Immature natural killer cell (primary cell): ENCODE measurements around the gene HP1BP3. TPM values are rescaled to one million over a fixed set of nuclear protein-coding genes. Genes with fewer than 3 reads are reported as not detected.

Experiments
- DNase-seq, 3 donors: peaks; one replicate each; pipeline ENCODE4 v3.0.0; 2022; ENCODE audit warnings: mixed read lengths in 1 of 3
- H3K27ac Mint-ChIP-seq, 6 donors: one replicate each; pipeline ENCODE4 v1.8.0; 2020; ENCODE audit warnings: mixed read lengths in 6 of 6, mild to moderate bottlenecking in 5 of 6, inconsistent platforms in 4 of 6, moderate library complexity in 3 of 6
- H3K27me3 Mint-ChIP-seq, 3 donors: one replicate each; pipeline ENCODE4 v1.8.0; 2020 to 2021; ENCODE audit warnings: low read depth in 3 of 3, mild to moderate bottlenecking in 3 of 3, mixed read lengths in 3 of 3, moderate library complexity in 3 of 3, inconsistent platforms in 1 of 3
- H3K36me3 Mint-ChIP-seq, 3 donors: one replicate each; pipeline ENCODE4 v1.8.0; 2020; ENCODE audit warnings: mixed read lengths in 3 of 3, inconsistent platforms in 2 of 3, mild to moderate bottlenecking in 2 of 3
- H3K4me1 Mint-ChIP-seq, 2 donors: one replicate each; pipeline ENCODE4 v1.8.0; 2020; ENCODE audit warnings: inconsistent platforms in 2 of 2, mild to moderate bottlenecking in 2 of 2, mixed read lengths in 2 of 2, moderate library complexity in 1 of 2
- H3K4me3 Mint-ChIP-seq, 5 donors: one replicate each; pipeline ENCODE4 v1.8.0; 2020; ENCODE audit warnings: mild to moderate bottlenecking in 5 of 5, mixed read lengths in 5 of 5, inconsistent platforms in 3 of 5, moderate library complexity in 3 of 5
- H3K9me3 Mint-ChIP-seq, 6 donors: one replicate each; pipeline ENCODE4 v1.8.0; 2020; ENCODE audit warnings: mild to moderate bottlenecking in 6 of 6, mixed read lengths in 6 of 6, inconsistent platforms in 4 of 6, moderate library complexity in 3 of 6
- polyA plus RNA-seq, 3 donors: library from polyadenylated mRNA; unstranded; fragments of 300-500 nt; fragmentation: Illumina TruSeq; gene quantifications; one replicate each; pipeline ENCODE4 v1.2.3, GENCODE V29; 2021

Gene HP1BP3
- polyA plus RNA-seq, 3 donors from 2014 or later, result 160 to 208 (median 178) TPM

DNA sequence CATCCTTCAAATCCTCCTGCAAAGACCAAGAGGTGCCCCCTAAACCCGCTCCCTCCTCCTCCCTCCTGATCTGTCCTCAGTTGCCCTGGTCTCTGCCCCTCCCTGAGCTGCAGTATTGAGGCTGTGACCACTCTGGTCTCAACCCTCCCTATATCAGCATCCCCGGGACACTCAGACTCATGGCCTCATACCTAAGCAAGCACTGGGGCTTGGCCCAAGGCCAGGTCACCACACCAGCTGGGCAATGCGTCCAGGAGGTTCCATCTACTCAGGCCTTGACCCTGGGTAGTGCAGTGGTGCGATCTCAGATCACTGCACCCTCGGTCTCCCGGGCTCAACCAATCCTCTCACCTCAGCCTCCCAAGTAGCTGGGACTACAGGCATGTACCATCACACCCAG, 79.0 kb downstream of the HP1BP3 start:
- H3K9me3 Mint-ChIP-seq, result no peaks in the 10 kb centered on the region
- peaks cover 1 to 4% (median 2%) of the 10 kb centered on the region in 3 donors for H3K27me3 Mint-ChIP-seq
- H3K4me3 Mint-ChIP-seq, result no peak overlapping the region
- no peaks in the 10 kb centered on the region for H3K36me3 Mint-ChIP-seq
- H3K27ac Mint-ChIP-seq, result no peak overlapping the region
- H3K4me1 Mint-ChIP-seq, result no peaks in the 10 kb centered on the region
- no peak for DNase-seq

GRCh38 chr1:20706841-20707240, 80.3 kb downstream of the HP1BP3 start:
- Mint-ChIP-seq H3K27ac (no peak overlapping the region), H3K4me1 (no peaks in the 10 kb centered on the region), H3K27me3 (peaks cover 2 to 4% (median 3%) of the 10 kb centered on the region in 3 donors), H3K36me3 (no peaks in the 10 kb centered on the region), H3K9me3 (no peaks in the 10 kb centered on the region), H3K4me3 (no peak overlapping the region)
- no peak for DNase-seq

DNA sequence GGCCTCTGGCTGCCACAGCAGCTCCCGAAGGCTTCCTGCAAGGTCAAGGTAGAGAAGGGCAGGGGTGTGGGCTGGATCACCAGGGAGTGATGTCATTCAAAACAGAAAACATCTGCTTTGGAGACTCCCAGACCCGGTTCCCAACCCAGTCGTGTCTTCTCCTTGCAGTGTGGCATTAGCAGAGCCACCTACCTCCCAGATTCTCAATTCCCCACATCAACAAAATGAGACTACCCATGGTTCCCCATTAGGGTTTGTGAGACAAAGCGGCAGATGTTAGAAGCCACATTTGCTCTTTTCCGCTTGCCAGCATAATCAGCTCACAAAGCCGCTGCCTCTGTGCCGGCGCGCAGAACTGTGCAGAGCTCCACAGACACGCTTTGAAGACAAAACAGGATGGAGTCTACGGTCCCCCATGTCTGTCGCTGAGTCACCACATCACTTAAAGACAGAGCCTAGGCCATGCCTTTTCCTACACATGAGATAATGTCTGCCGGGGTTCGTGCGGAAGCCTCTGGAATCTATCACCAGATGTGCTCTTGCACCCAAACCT, 81.8 kb downstream of the HP1BP3 start:
- Mint-ChIP-seq H3K27me3 (peaks cover 0 to 5% (median 2%) of the 10 kb centered on the region in 3 donors), H3K9me3 (no peaks in the 10 kb centered on the region), H3K36me3 (no peaks in the 10 kb centered on the region), H3K27ac (no peak overlapping the region), H3K4me1 (no peaks in the 10 kb centered on the region), H3K4me3 (no peak overlapping the region)
- DNase-seq, result no peak

GRCh38 chr1:20704390-20705202, 82.5 kb downstream of the HP1BP3 start:
- no peaks in the 10 kb centered on the region for H3K36me3 Mint-ChIP-seq
- H3K4me3 Mint-ChIP-seq, result no peak overlapping the region
- DNase-seq, result no peak
- H3K27ac Mint-ChIP-seq, result no peak overlapping the region
- H3K4me1 Mint-ChIP-seq, result no peaks in the 10 kb centered on the region
- peaks cover under 1 to 5% (median 2%) of the 10 kb centered on the region in 3 donors for H3K27me3 Mint-ChIP-seq
- no peaks in the 10 kb centered on the region for H3K9me3 Mint-ChIP-seq

GRCh38 chr1:20703124-20703756, 83.9 kb downstream of the HP1BP3 start:
- H3K36me3 Mint-ChIP-seq, result no peaks in the 10 kb centered on the region
- H3K4me1 Mint-ChIP-seq, result no peaks in the 10 kb centered on the region
- no peaks in the 10 kb centered on the region for H3K9me3 Mint-ChIP-seq
- no peak overlapping the region for H3K27ac Mint-ChIP-seq
- no peak for DNase-seq
- no peak overlapping the region for H3K4me3 Mint-ChIP-seq
- H3K27me3 Mint-ChIP-seq, result peaks cover 2 to 5% (median 3%) of the 10 kb centered on the region in 3 donors

- no peak for DNase-seq
These were observed 84.7 kb downstream of the HP1BP3 start for GRCh38 chr1:20702416-20702815.

DNA sequence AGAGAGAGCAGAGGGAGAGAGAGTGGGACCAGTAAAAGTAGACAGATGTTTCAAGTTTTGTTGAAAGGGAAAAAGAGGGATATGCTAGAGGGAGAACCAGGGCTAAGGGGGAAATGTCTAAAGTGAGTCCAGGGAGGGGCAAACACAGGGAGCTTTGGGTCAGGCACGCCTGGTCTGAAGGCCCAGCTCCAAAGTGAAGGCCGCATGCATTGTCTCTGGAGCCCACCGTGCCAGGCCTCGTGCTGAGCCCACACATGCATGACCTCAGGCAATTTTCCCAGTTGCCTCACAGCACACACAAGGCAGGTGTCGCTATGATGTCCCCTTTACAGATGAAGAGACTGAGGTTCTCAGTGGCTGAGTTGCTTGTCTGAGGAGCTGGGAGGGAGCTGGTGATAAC, 85.3 kb downstream of the HP1BP3 start:
- H3K27me3 Mint-ChIP-seq, result peaks cover 2 to 5% (median 3%) of the 10 kb centered on the region in 3 donors
- H3K4me1 Mint-ChIP-seq, result peaks cover 0 to 2% of the 10 kb centered on the region in 2 donors
- H3K36me3 Mint-ChIP-seq, result no peaks in the 10 kb centered on the region
- DNase-seq, result no peak
- no peak overlapping the region for H3K4me3 Mint-ChIP-seq
- no peaks in the 10 kb centered on the region for H3K9me3 Mint-ChIP-seq
- H3K27ac Mint-ChIP-seq, result no peak overlapping the region

More at GRCh38 chr1:20702416-20702815, 84.7 kb downstream of the HP1BP3 start:
- Mint-ChIP-seq H3K36me3 (no peaks in the 10 kb centered on the region), H3K27ac (no peak overlapping the region), H3K4me3 (no peak overlapping the region), H3K27me3 (peaks cover 2 to 5% (median 3%) of the 10 kb centered on the region in 3 donors), H3K4me1 (no peaks in the 10 kb centered on the region), H3K9me3 (no peaks in the 10 kb centered on the region)

DNA sequence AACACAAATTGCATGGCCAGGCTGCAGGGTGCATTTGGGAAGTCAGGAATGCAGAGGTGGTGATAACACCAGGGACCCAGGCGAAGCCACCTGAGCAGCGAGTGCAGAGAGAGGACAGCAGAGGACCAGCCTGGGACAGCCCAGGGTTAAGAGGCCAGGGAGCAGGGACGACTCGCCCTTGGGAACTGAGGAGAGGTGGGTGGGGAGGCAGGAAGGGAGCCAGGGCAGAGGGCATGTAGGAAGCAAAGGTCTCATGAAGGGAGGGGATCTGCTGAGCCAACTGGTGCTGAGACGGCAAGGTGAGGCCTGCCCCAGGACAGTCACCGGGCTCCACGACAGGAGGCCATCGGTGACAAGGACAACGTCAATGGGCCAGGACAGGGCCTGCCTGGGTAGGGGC, 85.7 kb downstream of the HP1BP3 start:
- no peak for DNase-seq
- Mint-ChIP-seq H3K4me3 (no peak overlapping the region), H3K9me3 (no peaks in the 10 kb centered on the region), H3K36me3 (no peaks in the 10 kb centered on the region), H3K27me3 (peaks cover 3 to 5% (median 4%) of the 10 kb centered on the region in 3 donors), H3K27ac (no peak overlapping the region), H3K4me1 (peaks cover 1 to 3% of the 10 kb centered on the region in 2 donors)

GRCh38 chr1:20700636-20701215, 86.4 kb downstream of the HP1BP3 start:
- Mint-ChIP-seq H3K27me3 (peaks cover 5 to 8% (median 6%) of the 10 kb centered on the region in 3 donors), H3K4me1 (peaks cover 5 to 6% of the 10 kb centered on the region in 2 donors), H3K27ac (no peak overlapping the region), H3K4me3 (no peak overlapping the region), H3K36me3 (no peaks in the 10 kb centered on the region), H3K9me3 (no peaks in the 10 kb centered on the region)
- DNase-seq, result no peak

DNA sequence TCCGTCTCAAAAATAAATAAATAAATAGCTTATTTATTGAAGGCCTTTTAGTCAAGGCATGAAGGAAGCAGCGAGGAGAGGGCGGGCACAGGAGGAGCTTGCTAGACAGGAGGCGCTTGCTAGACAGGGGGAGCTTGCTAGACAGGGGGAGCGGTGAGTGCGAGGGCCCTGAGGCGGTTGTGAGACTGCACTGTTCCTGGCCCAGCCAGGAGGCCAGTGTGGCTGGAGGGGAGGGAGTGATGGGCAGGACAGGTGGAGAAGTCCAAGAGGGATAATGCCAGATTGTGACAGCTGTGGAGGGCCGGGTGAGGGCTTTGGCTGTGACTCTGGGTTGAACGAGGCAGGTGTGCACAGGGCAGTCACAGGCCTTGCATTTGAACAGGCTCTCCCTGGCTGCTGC, 87.5 kb downstream of the HP1BP3 start:
- H3K27ac Mint-ChIP-seq, result peak overlapping the region in 1 of 6 donors; percentile 86
- no peaks in the 10 kb centered on the region for H3K36me3 Mint-ChIP-seq
- peaks cover 5 to 8% (median 7%) of the 10 kb centered on the region in 3 donors for H3K27me3 Mint-ChIP-seq
- H3K9me3 Mint-ChIP-seq, result no peaks in the 10 kb centered on the region
- peaks cover 5 to 6% of the 10 kb centered on the region in 2 donors for H3K4me1 Mint-ChIP-seq
- H3K4me3 Mint-ChIP-seq, result no peak overlapping the region
- no peak for DNase-seq

DNA sequence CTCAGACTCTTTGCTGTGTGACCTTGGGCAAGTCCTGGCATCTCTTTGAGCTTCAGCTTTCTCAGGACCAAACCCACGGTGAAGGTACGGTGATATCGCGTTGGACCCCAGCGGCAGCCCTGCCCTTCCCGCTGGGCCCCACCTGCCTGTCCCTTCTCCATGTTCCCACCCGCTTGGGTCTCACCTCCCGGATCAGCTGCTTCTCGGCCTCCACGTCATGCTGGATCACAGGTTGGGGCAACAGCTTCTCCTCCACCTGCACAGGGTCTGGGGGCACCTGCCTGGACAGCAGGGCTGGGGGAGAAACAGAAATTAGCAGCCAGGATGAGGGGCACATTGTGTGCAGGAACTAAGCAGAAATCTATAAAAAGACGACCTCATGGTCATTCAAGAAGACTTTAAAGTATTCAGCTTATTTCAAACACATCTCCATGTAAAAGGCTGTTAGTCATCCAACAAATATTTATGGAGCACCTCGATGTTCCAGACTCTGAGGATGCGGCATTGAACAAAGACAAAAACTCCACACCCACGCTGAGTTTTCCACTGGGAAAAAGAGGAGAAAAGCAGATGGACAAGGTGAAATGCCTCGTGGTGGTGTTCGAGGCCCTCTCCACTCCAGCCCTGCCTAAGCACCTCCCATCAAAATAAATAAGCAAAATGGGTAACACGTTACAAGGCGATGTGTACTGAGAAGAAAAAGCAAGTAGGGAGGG, 88.8 kb downstream of the HP1BP3 start:
- no peak for DNase-seq
- no peaks in the 10 kb centered on the region for H3K9me3 Mint-ChIP-seq
- peak overlapping the region in 3 of 5 donors; percentile 24 to 49 (median 40) for H3K4me3 Mint-ChIP-seq
- no peak overlapping the region for H3K27ac Mint-ChIP-seq
- no peaks in the 10 kb centered on the region for H3K36me3 Mint-ChIP-seq
- peaks cover 5 to 7% (median 6%) of the 10 kb centered on the region in 3 donors for H3K27me3 Mint-ChIP-seq
- H3K4me1 Mint-ChIP-seq, result peaks cover 5 to 6% of the 10 kb centered on the region in 2 donors

- Mint-ChIP-seq H3K4me3 (peak overlapping the region in 2 of 5 donors; percentile 49 to 91), H3K27me3 (peaks cover 5 to 7% (median 5%) of the 10 kb centered on the region in 3 donors), H3K36me3 (no peaks in the 10 kb centered on the region), H3K9me3 (no peaks in the 10 kb centered on the region), H3K4me1 (peaks cover 5 to 6% of the 10 kb centered on the region in 2 donors), H3K27ac (no peak overlapping the region)
- no peak for DNase-seq
These were observed 89.5 kb downstream of the HP1BP3 start for GRCh38 chr1:20697563-20697962.
